ENCODE measurements around the gene KRTAP2-1.
"Not testable (repeated sequence)": the region's sequence is repeated elsewhere in the genome, so short reads cannot be mapped to it uniquely, and the experiment has no call there.

Gene KRTAP2-1, protein sequence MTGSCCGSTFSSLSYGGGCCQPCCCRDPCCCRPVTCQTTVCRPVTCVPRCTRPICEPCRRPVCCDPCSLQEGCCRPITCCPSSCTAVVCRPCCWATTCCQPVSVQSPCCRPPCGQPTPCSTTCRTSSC

DNA sequence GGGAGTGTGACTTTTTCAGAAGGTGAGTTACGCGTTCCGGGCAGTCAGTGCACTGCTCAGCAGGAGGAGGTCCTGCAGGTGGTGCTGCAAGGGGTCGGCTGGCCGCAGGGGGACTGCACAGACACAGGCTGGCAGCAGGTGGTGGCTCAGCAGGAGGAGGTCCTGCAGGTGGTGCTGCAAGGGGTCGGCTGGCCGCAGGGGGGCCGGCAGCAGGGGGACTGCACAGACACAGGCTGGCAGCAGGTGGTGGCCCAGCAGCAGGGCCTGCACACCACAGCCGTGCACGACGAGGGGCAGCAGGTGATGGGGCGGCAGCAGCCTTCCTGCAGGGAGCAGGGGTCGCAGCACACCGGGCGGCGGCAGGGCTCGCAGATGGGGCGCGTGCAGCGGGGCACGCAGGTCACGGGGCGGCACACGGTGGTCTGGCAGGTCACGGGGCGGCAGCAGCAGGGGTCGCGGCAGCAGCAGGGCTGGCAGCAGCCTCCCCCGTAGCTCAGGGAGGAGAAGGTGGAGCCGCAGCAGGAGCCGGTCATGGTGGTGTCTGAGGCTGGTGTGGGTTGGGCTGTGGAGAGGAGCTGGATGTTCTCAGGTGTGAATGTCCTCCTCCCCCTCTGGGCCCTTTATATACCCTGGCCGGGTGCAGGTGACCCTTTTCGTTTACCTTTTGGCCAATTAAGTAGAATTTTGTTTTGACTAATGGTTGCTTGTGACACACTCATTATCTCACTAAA is at the start of gene KRTAP2-1:
TSS of gene KRTAP2-1 (minus strand) at position 582 of the 731 bp plus-strand sequence. CDS start at position 533, 49 bp downstream.
- not testable (repeated sequence) for DNase-seq (ENCODE audit: low read depth in 2 of 2)

DNA sequence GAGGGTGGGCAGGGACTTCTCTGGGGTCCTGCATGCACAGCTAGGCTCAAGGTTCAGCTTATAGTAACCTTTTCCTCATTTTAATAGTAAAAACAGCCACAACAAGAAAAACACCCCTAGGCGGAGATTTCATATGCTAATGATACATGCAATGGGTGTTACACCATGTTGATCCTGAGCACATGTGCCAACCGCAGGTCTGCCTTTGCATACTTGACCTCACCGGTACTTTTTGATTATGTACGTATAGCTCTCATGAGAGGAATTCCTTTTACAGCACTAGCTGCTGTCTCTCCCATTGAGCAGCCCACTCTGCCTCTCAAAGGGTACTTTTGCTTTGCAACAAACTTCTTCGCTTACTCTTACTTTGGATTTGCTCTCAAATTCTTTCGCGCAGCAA is 48.9 kb upstream of the KRTAP2-1 start:
- DNase-seq (ENCODE audit: low read depth in 2 of 2) = no peak

DNA sequence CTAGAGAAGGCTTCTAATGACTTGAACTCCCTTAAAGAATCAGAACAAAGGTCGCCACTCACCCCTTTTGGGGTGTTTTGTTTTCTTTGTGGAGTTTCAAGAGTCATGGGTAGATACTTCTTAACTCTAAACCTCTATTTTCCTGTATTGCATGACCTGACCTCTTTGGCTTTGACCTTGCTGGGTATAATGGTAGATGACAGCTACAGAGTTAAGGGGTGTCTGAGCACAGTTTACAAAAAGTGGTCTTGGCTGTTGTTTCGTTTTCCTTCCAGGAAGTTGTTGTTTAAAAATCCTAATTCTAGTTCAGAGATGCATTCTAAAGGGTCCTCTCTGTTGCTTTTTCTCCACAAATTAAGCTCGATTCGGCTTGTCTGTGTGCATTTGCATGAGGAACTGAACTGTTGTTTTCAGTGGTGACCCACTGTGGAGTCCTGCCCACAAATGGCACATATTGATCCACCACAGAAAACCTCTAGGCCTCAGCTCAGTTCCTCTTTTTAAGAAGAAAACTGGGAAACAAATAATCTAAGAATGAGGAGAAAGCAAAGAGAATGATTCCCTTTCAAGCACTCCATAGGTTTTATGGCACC is 41.7 kb upstream of the KRTAP2-1 start:
- DNase-seq (ENCODE audit: low read depth in 2 of 2) = not testable (repeated sequence)

DNA sequence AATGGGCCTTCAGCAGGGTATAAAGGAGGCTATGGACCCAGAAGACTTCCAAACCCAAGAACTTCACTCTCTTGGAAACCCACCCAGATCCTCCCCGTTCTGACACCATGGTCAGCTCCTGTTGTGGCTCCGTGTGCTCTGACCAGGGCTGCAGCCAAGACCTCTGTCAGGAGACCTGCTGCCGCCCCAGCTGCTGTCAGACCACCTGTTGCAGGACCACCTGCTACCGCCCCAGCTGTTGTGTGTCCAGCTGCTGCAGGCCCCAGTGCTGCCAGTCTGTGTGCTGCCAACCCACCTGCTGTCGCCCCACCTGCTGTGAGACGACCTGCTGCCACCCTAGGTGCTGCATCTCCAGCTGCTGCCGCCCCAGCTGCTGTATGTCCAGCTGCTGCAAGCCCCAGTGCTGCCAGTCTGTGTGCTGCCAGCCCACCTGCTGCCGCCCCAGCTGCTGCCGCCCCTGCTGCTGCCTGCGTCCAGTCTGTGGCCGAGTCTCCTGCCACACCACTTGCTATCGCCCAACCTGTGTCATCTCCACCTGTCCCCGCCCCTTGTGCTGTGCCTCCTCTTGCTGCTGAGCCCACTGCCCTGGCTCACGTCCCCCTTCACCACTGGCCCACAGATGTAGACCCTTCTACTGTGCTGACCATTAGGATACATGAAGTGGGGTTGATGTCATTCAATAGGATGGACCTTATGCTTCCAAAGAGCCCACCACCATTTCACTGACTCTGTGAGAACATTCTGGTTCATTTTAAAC is 37.2 kb upstream of the KRTAP2-1 start, which contains the start of gene KRTAP4-7:
TSS of gene KRTAP4-7 (plus strand) at position 51 of the 757 bp plus-strand sequence. CDS start at position 108, 57 bp downstream.
- DNase-seq (ENCODE audit: low read depth in 2 of 2) = not testable (repeated sequence)

DNA sequence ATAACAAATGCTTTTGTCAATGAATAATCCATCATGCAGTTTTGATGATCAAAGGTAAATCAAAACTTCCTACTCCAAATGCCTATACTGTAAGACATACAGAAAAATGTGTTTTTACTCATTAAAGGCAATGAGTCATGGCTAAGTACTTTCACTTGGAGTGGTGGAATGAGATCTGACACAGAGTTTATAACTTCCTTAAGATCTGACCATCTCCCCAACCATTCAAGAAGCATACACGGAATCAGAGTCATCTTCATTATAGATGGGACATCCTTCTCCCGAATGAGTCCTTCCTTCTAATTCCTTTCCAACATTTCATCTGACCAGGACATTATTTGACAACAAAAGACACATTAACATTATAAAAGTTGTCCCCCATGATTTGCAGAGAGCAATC is 36.3 kb upstream of the KRTAP2-1 start:
- not testable (repeated sequence) for DNase-seq (ENCODE audit: low read depth in 2 of 2)

DNA sequence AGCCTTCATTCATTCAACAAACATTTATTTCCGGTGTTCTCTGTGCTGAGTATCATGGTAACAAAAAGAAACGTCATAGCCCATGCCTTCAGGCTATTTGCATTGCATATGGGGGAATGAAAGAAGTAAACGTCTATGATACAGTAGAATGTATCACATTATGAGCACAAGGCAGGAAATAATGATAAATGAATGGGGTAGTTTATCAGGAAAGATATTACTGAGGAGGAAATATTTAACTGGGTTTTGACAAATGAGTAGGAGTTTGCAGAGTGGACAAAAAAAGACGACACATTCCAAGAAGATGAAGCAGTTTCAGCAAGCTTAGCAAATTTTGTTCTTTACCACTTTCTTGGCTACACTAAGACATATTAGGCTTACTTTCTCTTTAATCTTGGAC is 35.5 kb upstream of the KRTAP2-1 start:
- DNase-seq (ENCODE audit: low read depth in 2 of 2) = no peak

DNA sequence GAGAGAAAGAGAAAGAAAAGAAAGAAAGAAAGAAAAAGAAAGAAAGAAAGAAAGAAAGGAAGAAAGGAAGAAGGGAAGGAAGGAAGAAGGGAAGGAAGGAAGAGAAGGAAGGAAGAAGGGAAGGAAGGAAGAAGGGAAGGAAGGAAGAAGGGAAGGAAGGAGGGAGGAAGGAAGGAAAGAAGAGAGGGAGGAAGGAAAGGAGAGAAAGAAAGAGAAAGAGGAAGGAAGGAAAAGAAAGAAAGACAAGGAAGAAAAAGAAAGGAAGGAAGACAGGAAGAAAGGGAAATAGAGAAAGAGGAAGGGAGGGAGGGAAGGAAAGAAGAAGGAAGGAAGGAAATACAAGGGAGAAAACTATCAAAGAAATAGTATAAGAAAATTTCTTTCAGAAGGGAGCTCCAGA is 29.7 kb upstream of the KRTAP2-1 start:
- DNase-seq (ENCODE audit: low read depth in 2 of 2) = no peak

DNA sequence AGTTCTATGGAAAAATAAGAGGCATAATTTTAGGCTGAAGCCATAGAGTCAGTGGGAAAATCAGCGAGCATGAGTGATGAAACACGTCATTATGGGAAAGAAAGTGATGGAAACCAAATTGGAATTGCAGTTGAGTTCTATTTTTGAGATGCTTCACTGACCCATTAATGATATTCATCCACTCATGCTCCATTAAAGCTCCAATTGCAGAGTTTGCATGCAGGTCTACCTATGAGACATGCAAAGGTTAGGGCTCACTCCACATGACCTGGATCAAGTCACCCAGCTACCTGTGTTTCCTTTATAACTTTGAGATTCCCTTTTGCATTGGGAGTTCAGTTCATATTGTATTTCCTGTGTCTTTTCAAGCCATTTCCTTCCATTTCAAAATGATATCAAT is 26.6 kb upstream of the KRTAP2-1 start:
- DNase-seq (ENCODE audit: low read depth in 2 of 2) = no peak

DNA sequence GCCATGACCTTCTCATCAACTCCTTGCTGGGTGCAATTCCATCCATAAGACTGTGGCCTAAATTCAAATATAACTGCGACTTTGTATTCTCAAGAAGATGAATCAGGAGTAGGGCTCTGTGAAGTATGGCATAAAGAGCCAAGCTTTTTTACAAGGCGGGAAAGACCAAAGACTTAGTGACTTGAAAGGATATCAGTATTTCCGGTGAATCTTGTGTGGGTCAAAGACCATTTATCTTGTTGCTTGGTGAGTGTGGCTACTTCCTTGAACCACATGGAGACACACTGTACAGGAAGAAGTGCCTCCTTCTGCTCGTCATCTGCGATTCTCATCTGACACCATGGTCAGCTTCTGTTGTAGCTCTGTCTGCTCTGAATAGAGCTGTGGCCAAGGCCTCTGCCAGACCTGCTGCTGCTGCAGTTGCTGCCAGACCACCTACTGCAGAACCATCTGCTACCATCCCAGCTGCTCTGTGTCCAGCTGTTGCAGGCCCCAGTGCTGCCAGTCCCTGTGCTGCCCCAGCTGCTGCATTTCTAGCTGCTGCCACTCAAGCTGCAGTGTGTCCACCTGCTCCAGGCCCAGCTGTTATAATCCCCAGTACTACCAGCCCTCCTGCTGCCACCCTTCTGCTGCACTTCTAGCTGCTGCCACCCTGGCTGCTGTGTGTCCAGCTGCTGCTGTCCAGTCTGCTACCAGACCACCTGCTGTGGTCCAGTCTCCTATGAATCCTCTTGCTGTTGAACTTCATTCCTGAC is 24.7 kb upstream of the KRTAP2-1 start:
- DNase-seq (ENCODE audit: low read depth in 2 of 2) = no peak

DNA sequence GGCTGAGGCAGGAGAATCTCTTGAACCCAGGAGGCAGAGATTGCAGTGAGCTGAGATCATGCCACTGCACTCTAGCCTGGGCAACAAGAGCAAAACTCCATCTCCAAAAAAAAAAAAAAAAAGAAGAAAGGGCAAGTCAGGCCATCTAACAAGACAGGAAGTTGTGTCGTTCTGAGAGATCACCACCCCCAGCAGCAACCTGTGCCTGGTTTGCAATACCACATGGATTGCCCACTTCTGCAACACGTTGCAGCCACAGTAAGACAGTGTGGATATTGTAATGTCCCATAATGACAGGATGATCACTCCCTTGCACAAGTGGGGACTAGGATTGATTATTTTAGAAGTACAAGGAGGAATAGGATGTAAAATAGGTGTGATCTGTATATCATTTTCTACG is 21.9 kb upstream of the KRTAP2-1 start:
- no peak for DNase-seq (ENCODE audit: low read depth in 2 of 2)

DNA sequence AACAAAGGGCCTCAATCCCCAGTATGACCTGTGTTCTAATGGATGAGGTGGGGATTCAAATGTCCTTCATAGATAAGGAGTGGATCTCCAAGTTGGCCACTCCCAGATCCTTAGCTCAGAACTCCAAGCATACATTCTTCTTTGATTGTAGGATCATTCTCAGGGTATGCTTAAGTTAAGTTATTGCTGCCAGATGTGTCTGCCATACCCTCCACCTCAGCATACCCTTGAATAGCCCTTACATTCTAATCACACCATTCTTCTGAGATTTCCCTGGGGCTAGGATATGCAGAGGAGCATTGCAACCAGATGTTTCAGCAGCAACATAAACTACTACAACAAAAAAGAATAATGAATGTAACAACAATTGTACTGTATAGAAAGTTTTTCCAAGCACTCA is 20.2 kb upstream of the KRTAP2-1 start:
- no peak for DNase-seq (ENCODE audit: low read depth in 2 of 2)

DNA sequence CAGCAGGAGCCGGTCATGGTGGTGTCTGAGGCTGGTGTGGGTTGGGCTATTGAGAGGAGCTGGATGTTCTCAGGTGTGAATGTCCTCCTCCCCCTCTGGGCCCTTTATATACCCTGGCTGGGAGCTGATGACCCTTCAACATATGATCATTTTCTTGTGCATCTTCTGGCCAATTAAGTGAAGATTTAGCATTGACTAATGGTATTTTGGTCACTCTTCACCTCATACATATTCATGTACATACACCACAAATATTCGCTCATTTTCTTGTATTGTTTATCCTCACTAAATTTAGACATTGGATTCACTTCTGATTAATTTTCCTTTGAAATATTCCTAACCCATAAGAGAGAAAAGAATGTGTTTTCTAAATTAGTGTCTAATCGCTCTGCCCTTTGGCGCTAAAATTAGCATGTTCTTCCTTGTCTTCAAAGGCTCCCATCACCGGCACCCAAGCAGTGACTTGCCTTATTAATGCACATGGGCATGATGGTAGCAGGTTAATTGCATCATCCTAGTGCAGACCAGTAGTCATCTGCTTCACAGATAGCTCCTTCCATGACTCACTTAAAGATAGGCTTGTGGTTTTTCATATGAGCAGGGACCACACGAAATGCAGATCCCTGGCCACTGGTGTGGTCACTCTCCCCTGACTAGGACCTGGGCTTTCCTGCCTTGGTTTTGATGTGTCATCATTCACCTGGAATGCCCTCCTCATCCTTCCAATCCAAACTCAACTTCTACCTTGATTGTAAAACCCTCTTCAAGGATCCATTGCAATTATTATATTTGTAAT is 18.9 kb upstream of the KRTAP2-1 start, which contains the start of gene KRTAP2-4:
TSS of gene KRTAP2-4 (minus strand) at position 51 of the 796 bp plus-strand sequence. CDS start at position 17, 34 bp downstream.
- no peak for DNase-seq (ENCODE audit: low read depth in 2 of 2)

DNA sequence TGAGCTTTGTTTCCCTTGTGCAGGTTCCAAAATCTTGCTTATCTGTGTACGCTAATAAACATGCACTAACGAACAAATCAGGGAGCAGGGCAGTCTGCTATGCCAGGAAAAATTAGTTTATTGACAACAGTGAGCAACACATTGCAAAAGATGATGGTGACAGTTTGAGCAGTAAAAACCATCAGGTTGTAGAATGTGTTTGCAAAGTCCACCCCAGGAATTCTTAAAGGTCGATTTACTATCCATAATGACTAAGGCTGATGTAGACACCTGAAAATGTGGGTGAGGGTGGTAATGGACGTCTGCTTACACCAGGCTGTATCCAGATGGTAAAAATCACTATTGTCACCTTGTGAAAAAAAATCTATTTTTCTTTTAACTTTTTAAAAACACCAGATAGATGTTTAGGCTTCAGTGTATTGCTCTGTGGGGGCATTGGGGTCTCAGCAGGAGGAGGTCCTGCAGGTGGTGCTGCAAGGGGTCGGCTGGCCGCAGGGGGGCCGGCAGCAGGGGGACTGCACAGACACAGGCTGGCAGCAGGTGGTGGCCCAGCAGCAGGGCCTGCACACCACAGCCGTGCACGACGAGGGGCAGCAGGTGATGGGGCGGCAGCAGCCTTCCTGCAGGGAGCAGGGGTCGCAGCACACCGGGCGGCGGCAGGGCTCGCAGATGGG is 18.0 kb upstream of the KRTAP2-1 start:
- DNase-seq (ENCODE audit: low read depth in 2 of 2) = not testable (repeated sequence)

DNA sequence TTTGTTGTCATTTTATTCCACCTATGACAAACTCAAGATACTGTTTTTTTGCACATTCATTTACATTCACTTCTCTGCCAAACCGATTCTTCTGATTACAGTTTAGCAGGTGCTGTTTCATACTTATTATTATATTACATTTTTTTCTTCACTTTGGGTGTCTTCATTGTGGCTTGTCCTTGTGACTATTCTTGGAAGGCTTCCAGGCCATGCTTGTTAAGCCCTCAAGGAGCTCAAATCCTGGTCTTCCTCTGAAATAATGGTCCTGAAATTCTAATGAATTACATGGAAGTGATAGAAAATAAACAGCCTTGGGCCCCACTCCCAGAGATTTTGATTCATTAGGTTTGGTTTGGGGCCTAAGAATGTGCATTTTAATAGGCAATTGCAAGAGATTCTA is 17.2 kb upstream of the KRTAP2-1 start:
- no peak for DNase-seq (ENCODE audit: low read depth in 2 of 2)

DNA sequence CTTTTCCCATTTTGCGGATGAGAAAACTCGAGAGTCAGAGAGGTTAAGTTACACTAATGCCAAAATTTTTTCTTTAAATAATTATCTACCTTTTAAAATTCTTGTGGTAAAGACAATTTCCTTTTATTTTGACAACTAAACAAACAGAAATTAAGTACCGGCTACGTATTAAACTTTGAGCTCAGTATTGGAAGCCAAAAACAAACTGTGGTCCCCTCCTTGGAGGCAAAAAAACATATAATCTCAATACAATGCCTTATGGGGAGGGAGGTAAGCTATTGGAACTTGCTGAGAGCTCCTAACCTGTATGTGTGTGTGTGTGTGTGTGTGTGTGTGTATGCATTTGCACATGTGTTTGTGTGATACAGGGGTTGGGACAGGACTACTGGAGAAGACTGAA is 16.3 kb upstream of the KRTAP2-1 start:
- no peak for DNase-seq (ENCODE audit: low read depth in 2 of 2)

DNA sequence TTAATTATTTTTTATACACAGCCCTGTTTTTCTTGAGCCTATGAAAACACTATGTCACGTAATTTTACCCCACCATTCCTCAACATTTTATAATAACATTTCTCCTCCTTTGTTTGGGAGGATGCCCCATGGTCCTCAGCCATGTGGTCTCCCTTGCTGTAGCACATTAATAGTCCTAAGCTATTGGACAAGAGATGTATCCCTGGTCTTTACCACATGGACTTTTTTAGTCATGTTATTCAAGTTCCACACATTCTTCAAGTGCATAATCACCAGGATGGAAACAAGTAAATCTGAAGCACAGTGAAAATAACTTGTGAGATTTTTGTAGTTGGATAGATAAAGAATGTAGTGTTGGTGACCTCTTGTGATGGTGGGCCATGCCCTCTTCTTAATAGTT is 14.8 kb upstream of the KRTAP2-1 start:
- no peak for DNase-seq (ENCODE audit: low read depth in 2 of 2)

DNA sequence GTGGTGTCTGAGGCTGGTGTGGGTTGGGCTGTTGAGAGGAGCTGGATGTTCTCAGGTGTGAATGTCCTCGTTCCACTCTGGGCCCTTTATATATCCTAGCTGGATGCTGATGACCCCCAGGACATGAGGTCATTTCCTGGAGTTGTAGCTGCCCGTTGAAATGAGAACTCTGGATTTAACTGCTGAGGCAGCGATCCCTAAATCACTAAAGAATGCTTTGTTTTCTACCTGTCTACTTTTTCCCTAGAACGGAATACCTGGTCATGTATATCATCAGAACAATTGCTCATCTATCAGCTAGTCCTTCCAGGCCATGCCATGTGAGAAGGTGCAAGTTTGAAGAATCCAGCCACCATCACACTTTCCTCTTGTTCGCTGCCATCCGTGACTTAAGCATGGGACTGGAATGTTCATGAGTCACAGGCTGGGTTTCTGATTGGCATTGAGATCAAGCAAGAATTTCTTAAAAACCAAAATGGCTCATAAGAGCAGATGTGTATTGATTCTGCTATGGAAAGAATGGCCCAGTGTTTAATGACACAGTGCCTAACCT is 13.0 kb upstream of the KRTAP2-1 start, which contains the start of gene KRTAP2-3:
TSS of gene KRTAP2-3 (minus strand) at position 63 of the 553 bp plus-strand sequence. CDS start 64 bp downstream, outside the sequence.
- DNase-seq (ENCODE audit: low read depth in 2 of 2) = no peak

DNA sequence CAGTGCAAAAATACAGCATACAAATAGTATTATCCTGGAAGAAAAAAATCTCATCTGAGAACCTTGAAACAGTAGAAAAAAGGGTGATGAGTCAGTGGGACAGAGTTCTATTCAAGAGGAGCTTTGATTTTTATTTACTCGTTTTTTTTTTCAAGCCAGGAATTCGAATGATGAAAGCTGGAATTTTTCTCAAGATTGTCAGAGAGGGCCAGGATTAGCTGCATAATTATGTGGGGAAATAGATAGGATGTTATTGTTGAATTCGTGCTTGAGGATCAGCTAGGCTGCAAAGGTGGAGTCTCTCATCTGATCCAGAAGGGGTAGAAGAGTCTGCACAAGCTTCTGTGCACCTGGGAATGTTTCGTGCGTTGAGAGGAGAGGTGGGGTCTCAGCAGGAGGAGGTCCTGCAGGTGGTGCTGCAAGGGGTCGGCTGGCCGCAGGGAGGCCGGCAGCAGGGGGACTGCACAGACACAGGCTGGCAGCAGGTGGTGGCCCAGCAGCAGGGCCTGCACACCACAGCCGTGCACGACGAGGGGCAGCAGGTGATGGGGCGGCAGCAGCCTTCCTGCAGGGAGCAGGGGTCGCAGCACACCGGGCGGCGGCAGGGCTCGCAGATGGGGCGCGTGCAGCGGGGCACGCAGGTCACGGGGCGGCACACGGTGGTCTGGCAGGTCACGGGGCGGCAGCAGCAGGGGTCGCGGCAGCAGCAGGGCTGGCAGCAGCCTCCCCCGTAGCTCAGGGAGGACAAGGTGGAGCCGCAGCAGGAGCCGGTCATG is 12.3 kb upstream of the KRTAP2-1 start:
- DNase-seq (ENCODE audit: low read depth in 2 of 2) = not testable (repeated sequence)

DNA sequence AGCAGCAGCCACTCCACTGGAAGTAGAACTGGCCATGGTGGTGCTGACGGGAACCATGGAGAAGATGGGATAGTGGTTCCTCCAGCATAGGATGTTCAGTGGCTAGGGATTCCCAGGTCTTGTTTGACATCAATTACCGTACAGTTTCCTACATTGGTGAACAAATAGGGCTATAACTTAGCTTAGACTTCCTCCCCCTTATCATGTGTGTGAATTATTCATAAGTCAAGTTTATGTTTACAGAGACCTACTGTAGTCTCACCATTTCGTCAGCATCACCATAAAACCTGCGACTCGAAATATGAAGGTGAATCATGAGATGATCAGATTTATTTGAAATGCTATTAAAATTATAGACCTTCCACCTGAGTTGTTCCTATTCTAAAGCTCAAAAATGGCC is 11.6 kb upstream of the KRTAP2-1 start:
- DNase-seq (ENCODE audit: low read depth in 2 of 2) = no peak

Data from stimulated activated CD8-positive, alpha-beta memory T cell treated with anti-CD3 and anti-CD28 coated beads, Interleukin-7, amount 100 ng/mL, for 4 hours (primary cell).